Adrenal gland (tissue), 5 donors: ENCODE measurements around the gene JAM3.

Experiments used
- CTCF ChIP-seq, 6 experiments: fragments of 450-650 bp in 4 of 6; fragments of 200-600 bp in 2 of 6; sonication (generic) in 1 of 6; IDR thresholded peaks; 1 replicate in 5 of 6; 2 replicates in 1 of 6; pipeline versions ENCODE4 v1.5.1 to v1.8.0; 2016 to 2021; ENCODE audit warnings: antibody characterized with exemption in 6 of 6, mild to moderate bottlenecking in 2 of 6, moderate library complexity in 1 of 6
- POLR2A ChIP-seq, 2 donors: fragments of 450-650 bp; IDR thresholded peaks; one replicate each; pipeline ENCODE4 v1.6.1; 2017; ENCODE audit warnings: antibody characterized with exemption in 2 of 2, mild to moderate bottlenecking in 2 of 2, moderate library complexity in 1 of 2
- donor health status: DM: no; HTN: no; CAD: no.

- no peak for TF ChIP-seq CTCF (IDR thresholded peaks at IDR 0.05)
- TF ChIP-seq POLR2A (IDR thresholded peaks at IDR 0.05): no peak
These were observed 1.7 kb upstream of the JAM3 start for GRCh38 chr11:134066943-134067885.
